Neuronal stem cell (in vitro differentiated cells): ENCODE data around the gene DCLK3.

Experiments used
- DNase-seq: peaks from one replicate; pipeline ENCODE4 v3.0.0-alpha.2; 2013; ENCODE audit warnings: low spot score
- H2AFZ ChIP-seq: one replicate; pipeline ENCODE4 v1.6.1; 2013; ENCODE audit warnings: mild to moderate bottlenecking, low read length, inconsistent platforms
- H2AK5ac ChIP-seq: 2 replicates; pipeline ENCODE4 v1.6.1; 2013; ENCODE audit warnings: low read depth, mild to moderate bottlenecking, inconsistent platforms, low read length, moderate library complexity, mixed read lengths
- H2BK120ac ChIP-seq: 2 replicates; pipeline ENCODE4 v1.6.1; 2013; ENCODE audit warnings: low read depth, mild to moderate bottlenecking, inconsistent platforms, low read length, moderate library complexity, mixed read lengths
- H2BK12ac ChIP-seq: one replicate; pipeline ENCODE4 v1.6.1; 2013; ENCODE audit warnings: low read length, inconsistent platforms
- H2BK15ac ChIP-seq: 2 replicates; pipeline ENCODE4 v1.6.1; 2013; ENCODE audit warnings: mild to moderate bottlenecking, low read length, inconsistent platforms, mixed read lengths
- H2BK5ac ChIP-seq: one replicate; pipeline ENCODE4 v1.6.1; 2013; ENCODE audit warnings: inconsistent platforms, mild to moderate bottlenecking, low read length, moderate library complexity
- H3K14ac ChIP-seq: one replicate; pipeline ENCODE4 v1.6.1; 2013; ENCODE audit warnings: low read length, inconsistent platforms
- H3K18ac ChIP-seq: 2 replicates; pipeline ENCODE4 v1.6.1; 2013; ENCODE audit warnings: low read length, inconsistent platforms
- H3K23ac ChIP-seq: 2 replicates; pipeline ENCODE4 v1.6.1; 2013; ENCODE audit warnings: low read depth, mild to moderate bottlenecking, mixed read lengths, low read length, inconsistent platforms; ENCODE audit not compliant: poor library complexity
- H3K27ac ChIP-seq: replicated peaks from 3 replicates; pipeline ENCODE4 v1.5.1; 2013; ENCODE audit warnings: low read length, inconsistent platforms
- H3K27me3 ChIP-seq, 3 experiments: 2 replicates each; pipeline ENCODE4 v1.6.1; 2013; ENCODE audit warnings: low read length in 3 of 3, mild to moderate bottlenecking in 2 of 3, inconsistent platforms in 1 of 3, low read depth in 1 of 3, mixed read lengths in 1 of 3, moderate library complexity in 1 of 3; ENCODE audit not compliant: control insufficient read depth in 3 of 3, insufficient read depth in 3 of 3
- H3K36me3 ChIP-seq, 2 donors: replicated peaks in 1 of 2; 2 replicates each; pipeline ENCODE4 v1.6.1; 2013; ENCODE audit warnings: low read length in 2 of 2; ENCODE audit not compliant: control insufficient read depth in 2 of 2, insufficient read depth in 2 of 2
- H3K4ac ChIP-seq: 2 replicates; pipeline ENCODE4 v1.6.1; 2013; ENCODE audit warnings: inconsistent platforms, mild to moderate bottlenecking, low read length, moderate library complexity
- H3K4me1 ChIP-seq, 2 donors: 1 replicate in 1 of 2; 2 replicates in 1 of 2; pipeline ENCODE4 v1.6.1; 2013; ENCODE audit warnings: low read length in 2 of 2, low read depth in 1 of 2; ENCODE audit not compliant: control insufficient read depth in 2 of 2, insufficient read depth in 1 of 2
- H3K4me2 ChIP-seq: one replicate; pipeline ENCODE4 v1.6.1; 2013; ENCODE audit warnings: mild to moderate bottlenecking, low read length, inconsistent platforms; ENCODE audit not compliant: insufficient read depth, poor library complexity, severe bottlenecking
- H3K4me3 ChIP-seq, 2 donors: 2 replicates each; pipeline ENCODE4 v1.5.1; 2013; ENCODE audit warnings: low read length in 2 of 2, mild to moderate bottlenecking in 2 of 2, inconsistent platforms in 1 of 2, moderate library complexity in 1 of 2
- H3K79me1 ChIP-seq: one replicate; pipeline ENCODE4 v1.6.1; 2013; ENCODE audit warnings: low read depth, mild to moderate bottlenecking, inconsistent platforms, low read length, moderate library complexity
- H3K9ac ChIP-seq: one replicate; pipeline ENCODE4 v1.6.1; 2013; ENCODE audit warnings: mild to moderate bottlenecking, low read depth, low read length, inconsistent platforms; ENCODE audit not compliant: poor library complexity
- H3K9me3 ChIP-seq, 2 donors: replicated peaks in 1 of 2; 2 replicates each; pipeline versions ENCODE3 to v1.6.1; 2013; ENCODE audit warnings: low read length in 2 of 2, mild to moderate bottlenecking in 2 of 2, inconsistent platforms in 1 of 2, low read depth in 1 of 2, mixed read lengths in 1 of 2, moderate library complexity in 1 of 2; ENCODE audit not compliant: control insufficient read depth in 2 of 2, insufficient read depth in 1 of 2
- H4K8ac ChIP-seq: one replicate; pipeline ENCODE4 v1.6.1; 2013; ENCODE audit warnings: low read depth, mild to moderate bottlenecking, inconsistent platforms, low read length, moderate library complexity
- H4K91ac ChIP-seq: one replicate; pipeline ENCODE4 v1.6.1; 2013; ENCODE audit warnings: low read length, low read depth, mild to moderate bottlenecking, inconsistent platforms; ENCODE audit not compliant: poor library complexity
- whole genome bisulfite sequencing, 2 donors: extraction: QIAGEN DNeasy Blood & Tissue Kit; methylation state at CpG; one replicate each; pipeline ENCODE4 v1.1.7; 2013; ENCODE audit warnings: missing lambda C conversion rate in 2 of 2, mixed read lengths in 1 of 2; ENCODE audit not compliant: insufficient read length in 2 of 2, insufficient replicate concordance in 1 of 2; ENCODE audit errors: extremely low coverage in 2 of 2; 5-methylcytosine and 5-hydroxymethylcytosine counted together

The DCLK3 gene

GRCh38 chr3:36730966-36731365 lies 33.4 kb downstream of the DCLK3 start:
- Histone ChIP-seq H3K14ac (no peak overlapping the region), H3K4ac (no peak overlapping the region), H2BK15ac (no peak overlapping the region), H4K91ac (no peak overlapping the region), H2BK12ac (no peak overlapping the region), H2AK5ac (no peak overlapping the region), H3K9ac (no peak overlapping the region), H3K4me2 (no peak overlapping the region), H3K4me1 (no peaks in the 10 kb centered on the region), H2AFZ (no peak overlapping the region), H4K8ac (no peak overlapping the region), H2BK5ac (no peak overlapping the region), H2BK120ac (no peak overlapping the region), H3K4me3 (no peak overlapping the region), H3K18ac (no peak overlapping the region), H3K79me1 (no peaks in the 10 kb centered on the region), H3K27ac (no peak overlapping the region), H3K23ac (no peak overlapping the region), H3K9me3 (no peaks in the 10 kb centered on the region), H3K27me3 (no peaks in the 10 kb centered on the region), H3K36me3 (no peaks in the 10 kb centered on the region)
- no peak for DNase-seq
- no CpG with 5 or more reads among the region's 3 CpGs for WGBS, 2 donors

GRCh38 chr3:36729204-36730056 lies 34.9 kb downstream of the DCLK3 start:
- Histone ChIP-seq H3K4me2 (no peak overlapping the region), H2BK12ac (no peak overlapping the region), H2AK5ac (no peak overlapping the region), H3K4me3 (no peak overlapping the region), H3K36me3 (no peaks in the 10 kb centered on the region), H2BK15ac (no peak overlapping the region), H3K27ac (no peak overlapping the region), H3K4ac (no peak overlapping the region), H2AFZ (no peak overlapping the region), H3K79me1 (no peaks in the 10 kb centered on the region), H3K9me3 (no peaks in the 10 kb centered on the region), H3K9ac (no peak overlapping the region), H3K14ac (no peak overlapping the region), H3K27me3 (no peaks in the 10 kb centered on the region), H4K91ac (no peak overlapping the region), H3K4me1 (no peaks in the 10 kb centered on the region), H2BK120ac (no peak overlapping the region), H4K8ac (no peak overlapping the region), H3K18ac (no peak overlapping the region), H3K23ac (no peak overlapping the region), H2BK5ac (no peak overlapping the region)
- no CpG with 5 or more reads among the region's 9 CpGs for WGBS, 2 donors
- peak; percentile 53 for DNase-seq

GRCh38 chr3:36714343-36715086 lies 49.8 kb downstream of the DCLK3 start:
- no peak overlapping the region for H3K23ac ChIP-seq
- H3K4me1 ChIP-seq = no peaks in the 10 kb centered on the region
- H3K4me2 ChIP-seq = no peak overlapping the region
- no peak overlapping the region for H2BK5ac ChIP-seq
- no peak overlapping the region for H4K8ac ChIP-seq
- H2BK12ac ChIP-seq = no peak overlapping the region
- H2AK5ac ChIP-seq = no peak overlapping the region
- no peak overlapping the region for H2BK15ac ChIP-seq
- no peak overlapping the region for H3K9ac ChIP-seq
- no peak overlapping the region for H3K18ac ChIP-seq
- no peaks in the 10 kb centered on the region for H3K27me3 ChIP-seq
- H4K91ac ChIP-seq = no peak overlapping the region
- H3K4ac ChIP-seq = no peak overlapping the region
- no peaks in the 10 kb centered on the region for H3K36me3 ChIP-seq
- H2BK120ac ChIP-seq = no peak overlapping the region
- WGBS, 2 donors = no CpG with 5 or more reads among the region's 5 CpGs
- H3K4me3 ChIP-seq = no peak overlapping the region
- no peak overlapping the region for H3K14ac ChIP-seq
- no peak overlapping the region for H3K27ac ChIP-seq
- H3K9me3 ChIP-seq = no peaks in the 10 kb centered on the region
- no peaks in the 10 kb centered on the region for H3K79me1 ChIP-seq
- no peak overlapping the region for H2AFZ ChIP-seq
- DNase-seq = no peak

DNA sequence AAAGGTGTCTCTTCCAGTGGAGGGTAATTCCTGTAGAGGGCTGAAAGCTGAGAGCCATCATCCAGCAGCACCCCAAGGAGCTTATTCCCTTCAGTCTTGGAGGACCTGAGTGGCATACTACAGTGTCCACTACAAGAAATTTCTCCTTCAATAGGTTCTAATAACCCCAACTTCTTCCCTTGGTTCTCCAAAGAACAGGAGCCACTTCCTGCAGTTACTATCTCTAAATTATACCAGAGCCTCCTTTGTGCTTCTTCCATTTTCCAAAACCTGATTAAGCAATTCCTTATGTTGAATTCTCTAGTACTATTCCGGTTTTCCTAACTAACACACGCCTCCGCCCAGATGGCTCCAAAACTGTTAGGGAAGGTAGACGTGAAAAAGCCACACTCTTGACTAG lies 50.4 kb downstream of the DCLK3 start:
- no peak overlapping the region for H2BK15ac ChIP-seq
- H3K9ac ChIP-seq = no peak overlapping the region
- H2BK12ac ChIP-seq = no peak overlapping the region
- no peak for DNase-seq
- WGBS, 2 donors = no CpG with 5 or more reads among the region's 4 CpGs
- no peak overlapping the region for H2BK5ac ChIP-seq
- H3K79me1 ChIP-seq = no peaks in the 10 kb centered on the region
- H3K18ac ChIP-seq = no peak overlapping the region
- H3K27me3 ChIP-seq = no peaks in the 10 kb centered on the region
- no peak overlapping the region for H3K4ac ChIP-seq
- H3K4me1 ChIP-seq = no peaks in the 10 kb centered on the region
- H4K91ac ChIP-seq = no peak overlapping the region
- H4K8ac ChIP-seq = no peak overlapping the region
- no peak overlapping the region for H2BK120ac ChIP-seq
- no peak overlapping the region for H3K27ac ChIP-seq
- H3K9me3 ChIP-seq = no peaks in the 10 kb centered on the region
- no peak overlapping the region for H3K14ac ChIP-seq
- no peak overlapping the region for H3K4me2 ChIP-seq
- H3K23ac ChIP-seq = no peak overlapping the region
- H2AK5ac ChIP-seq = no peak overlapping the region
- H2AFZ ChIP-seq = no peak overlapping the region
- H3K36me3 ChIP-seq = no peaks in the 10 kb centered on the region
- no peak overlapping the region for H3K4me3 ChIP-seq
